Measurements from ENCODE around the gene EPN2.
A peak's percentile ranks its signal among the peaks of the same experiment; 100 is the strongest.

EPN2 gene

DNA sequence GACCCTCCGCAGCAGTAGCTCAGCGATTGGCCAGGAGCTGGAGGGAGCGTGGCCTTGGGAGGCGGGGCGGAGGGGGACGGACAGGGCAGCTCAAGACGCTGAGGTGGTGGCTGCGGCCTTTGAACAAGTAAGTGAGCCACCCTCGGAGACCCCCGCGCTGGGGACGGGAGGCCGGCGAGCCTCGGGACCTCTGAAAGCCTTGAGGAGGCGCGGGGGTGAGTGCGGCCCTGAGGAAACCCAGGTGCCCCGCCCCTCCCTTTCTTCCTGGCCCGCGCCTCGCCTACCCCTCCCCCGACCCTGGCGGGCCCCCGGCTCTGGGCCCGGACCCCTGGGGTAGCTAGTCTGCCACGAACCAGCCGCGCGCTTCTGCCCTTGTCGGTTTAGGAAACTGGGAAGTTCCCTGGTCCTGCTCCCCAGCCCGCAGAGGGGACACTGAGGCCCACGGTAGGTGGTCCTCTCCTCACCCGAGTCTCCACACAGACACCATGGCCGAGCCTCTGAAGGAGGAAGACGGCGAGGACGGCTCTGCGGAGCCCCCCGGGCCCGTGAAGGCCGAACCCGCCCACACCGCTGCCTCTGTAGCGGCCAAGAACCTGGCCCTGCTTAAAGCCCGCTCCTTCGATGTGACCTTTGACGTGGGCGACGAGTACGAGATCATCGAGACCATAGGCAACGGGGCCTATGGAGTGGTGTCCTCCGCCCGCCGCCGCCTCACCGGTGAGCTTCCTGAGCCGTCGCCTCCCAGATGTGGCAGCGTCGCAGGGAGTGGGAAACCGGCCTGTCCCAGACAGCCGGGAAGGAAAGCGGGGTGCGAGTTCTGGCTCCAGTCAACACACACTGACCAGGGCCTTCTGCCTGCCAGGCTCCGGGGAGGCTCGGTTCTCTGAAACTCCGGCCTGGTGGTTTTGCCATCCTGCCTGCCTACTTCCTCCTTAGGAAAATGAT is 141.5 kb downstream of the EPN2 start, which contains the start of gene MAPK7:
Gene MAPK7 (plus strand): TSS at position 83 of the 945 bp plus-strand sequence. CDS start 403 bp downstream, at position 486.
- peaks cover 42% of the 10 kb centered on the region for H3K36me3 ChIP-seq (ENCODE audit: insufficient read depth, low read depth, low read length)
- H3K27me3 ChIP-seq (ENCODE audit: insufficient read depth, low read length), result no peaks in the 10 kb centered on the region
- peak within 1 kb of the TSS; percentile 78 for H3K4me3 ChIP-seq (ENCODE audit: low read length)
- no peaks in the 10 kb centered on the region; the same call in 1 of the 2 replicates for H3K4me1 ChIP-seq (ENCODE audit: insufficient read depth, low read length)
- no peaks in the 10 kb centered on the region for H3K9me3 ChIP-seq (ENCODE audit: insufficient read depth, low read depth, low read length)
- H3K9ac ChIP-seq (ENCODE audit: low read depth, low read length), result peak within 1 kb of the TSS; percentile 85
- peak within 1 kb of the TSS; percentile 63 for H3K27ac ChIP-seq (ENCODE audit: low read length)

DNA sequence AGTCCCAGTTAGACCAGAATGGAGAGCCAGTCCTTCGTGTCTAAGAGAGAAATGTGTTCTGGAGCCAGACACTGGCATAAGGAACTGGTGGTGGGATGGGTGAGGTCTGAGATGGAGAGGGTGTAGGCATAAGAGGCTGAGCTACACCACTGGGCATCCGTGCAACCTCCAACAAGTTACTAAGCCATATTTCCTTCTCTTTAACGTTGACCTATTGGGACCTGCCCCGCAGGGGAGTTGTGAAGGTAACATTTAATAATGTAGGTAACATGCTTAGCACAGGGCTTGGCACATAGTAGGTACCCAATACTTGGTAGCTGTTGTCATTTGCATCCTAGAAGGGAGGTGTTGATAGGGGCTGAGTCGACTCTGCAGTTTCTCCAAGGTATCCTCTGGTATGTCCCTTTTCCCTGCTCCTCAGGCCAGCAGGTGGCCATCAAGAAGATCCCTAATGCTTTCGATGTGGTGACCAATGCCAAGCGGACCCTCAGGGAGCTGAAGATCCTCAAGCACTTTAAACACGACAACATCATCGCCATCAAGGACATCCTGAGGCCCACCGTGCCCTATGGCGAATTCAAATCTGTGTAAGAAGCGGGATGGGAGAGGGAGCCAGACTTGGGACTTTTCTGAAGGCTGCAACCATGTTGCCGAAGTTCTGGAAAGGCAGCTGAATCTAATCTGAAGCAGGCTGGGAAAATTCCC is 142.3 kb downstream of the EPN2 start:
- Histone ChIP-seq H3K36me3 (ENCODE audit: insufficient read depth, low read depth, low read length) (peaks cover 50% of the 10 kb centered on the region), H3K9ac (ENCODE audit: low read depth, low read length) (peak overlapping the region; percentile 85; the same call in 1 of the 2 replicates), H3K4me3 (ENCODE audit: low read length) (peak overlapping the region; percentile 78), H3K27ac (ENCODE audit: low read length) (no peak overlapping the region), H3K9me3 (ENCODE audit: insufficient read depth, low read depth, low read length) (no peaks in the 10 kb centered on the region), H3K4me1 (ENCODE audit: insufficient read depth, low read length) (no peaks in the 10 kb centered on the region; the same call in 1 of the 2 replicates), H3K27me3 (ENCODE audit: insufficient read depth, low read length) (no peaks in the 10 kb centered on the region)

DNA sequence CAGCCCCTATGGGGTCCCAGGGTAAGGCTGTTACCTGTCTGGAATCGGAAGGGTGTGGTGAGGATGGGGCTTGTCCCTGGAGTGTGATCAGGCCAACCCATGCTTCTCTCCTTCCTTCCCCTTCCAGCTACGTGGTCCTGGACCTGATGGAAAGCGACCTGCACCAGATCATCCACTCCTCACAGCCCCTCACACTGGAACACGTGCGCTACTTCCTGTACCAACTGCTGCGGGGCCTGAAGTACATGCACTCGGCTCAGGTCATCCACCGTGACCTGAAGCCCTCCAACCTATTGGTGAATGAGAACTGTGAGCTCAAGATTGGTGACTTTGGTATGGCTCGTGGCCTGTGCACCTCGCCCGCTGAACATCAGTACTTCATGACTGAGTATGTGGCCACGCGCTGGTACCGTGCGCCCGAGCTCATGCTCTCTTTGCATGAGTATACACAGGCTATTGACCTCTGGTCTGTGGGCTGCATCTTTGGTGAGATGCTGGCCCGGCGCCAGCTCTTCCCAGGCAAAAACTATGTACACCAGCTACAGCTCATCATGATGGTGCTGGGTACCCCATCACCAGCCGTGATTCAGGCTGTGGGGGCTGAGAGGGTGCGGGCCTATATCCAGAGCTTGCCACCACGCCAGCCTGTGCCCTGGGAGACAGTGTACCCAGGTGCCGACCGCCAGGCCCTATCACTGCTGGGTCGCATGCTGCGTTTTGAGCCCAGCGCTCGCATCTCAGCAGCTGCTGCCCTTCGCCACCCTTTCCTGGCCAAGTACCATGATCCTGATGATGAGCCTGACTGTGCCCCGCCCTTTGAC is 143.5 kb downstream of the EPN2 start:
- H3K36me3 ChIP-seq (ENCODE audit: insufficient read depth, low read depth, low read length), result peaks cover 62% of the 10 kb centered on the region

DNA sequence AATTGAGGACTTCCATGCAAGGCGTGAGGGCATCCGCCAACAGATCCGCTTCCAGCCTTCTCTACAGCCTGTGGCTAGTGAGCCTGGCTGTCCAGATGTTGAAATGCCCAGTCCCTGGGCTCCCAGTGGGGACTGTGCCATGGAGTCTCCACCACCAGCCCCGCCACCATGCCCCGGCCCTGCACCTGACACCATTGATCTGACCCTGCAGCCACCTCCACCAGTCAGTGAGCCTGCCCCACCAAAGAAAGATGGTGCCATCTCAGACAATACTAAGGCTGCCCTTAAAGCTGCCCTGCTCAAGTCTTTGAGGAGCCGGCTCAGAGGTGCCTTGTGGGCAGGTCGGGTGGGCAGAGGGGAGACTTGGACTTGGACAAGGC is 144.2 kb downstream of the EPN2 start:
- no peaks in the 10 kb centered on the region for H3K9me3 ChIP-seq (ENCODE audit: insufficient read depth, low read depth, low read length)
- H3K36me3 ChIP-seq (ENCODE audit: insufficient read depth, low read depth, low read length), result peaks cover 62% of the 10 kb centered on the region
- H3K4me1 ChIP-seq (ENCODE audit: insufficient read depth, low read length), result no peaks in the 10 kb centered on the region; the same call in 1 of the 2 replicates
- no peaks in the 10 kb centered on the region for H3K27me3 ChIP-seq (ENCODE audit: insufficient read depth, low read length)
- no peak overlapping the region for H3K27ac ChIP-seq (ENCODE audit: low read length)
- no peak overlapping the region for H3K4me3 ChIP-seq (ENCODE audit: low read length)
- H3K9ac ChIP-seq (ENCODE audit: low read depth, low read length), result no peak overlapping the region

More for the DNA sequence above, 143.5 kb downstream of the EPN2 start:
- no peaks in the 10 kb centered on the region for H3K27me3 ChIP-seq (ENCODE audit: insufficient read depth, low read length)
- no peak overlapping the region for H3K9ac ChIP-seq (ENCODE audit: low read depth, low read length)
- no peak overlapping the region for H3K4me3 ChIP-seq (ENCODE audit: low read length)
- no peaks in the 10 kb centered on the region for H3K9me3 ChIP-seq (ENCODE audit: insufficient read depth, low read depth, low read length)
- H3K4me1 ChIP-seq (ENCODE audit: insufficient read depth, low read length), result no peaks in the 10 kb centered on the region; the same call in 1 of the 2 replicates
- H3K27ac ChIP-seq (ENCODE audit: low read length), result no peak overlapping the region

GRCh38 chr17:19381741-19382444 is 144.7 kb downstream of the EPN2 start:
- Histone ChIP-seq H3K36me3 (ENCODE audit: insufficient read depth, low read depth, low read length) (peaks cover 62% of the 10 kb centered on the region), H3K9me3 (ENCODE audit: insufficient read depth, low read depth, low read length) (no peaks in the 10 kb centered on the region), H3K4me1 (ENCODE audit: insufficient read depth, low read length) (no peaks in the 10 kb centered on the region; the same call in 1 of the 2 replicates), H3K9ac (ENCODE audit: low read depth, low read length) (no peak overlapping the region), H3K4me3 (ENCODE audit: low read length) (no peak overlapping the region), H3K27me3 (ENCODE audit: insufficient read depth, low read length) (no peaks in the 10 kb centered on the region), H3K27ac (ENCODE audit: low read length) (no peak overlapping the region)

DNA sequence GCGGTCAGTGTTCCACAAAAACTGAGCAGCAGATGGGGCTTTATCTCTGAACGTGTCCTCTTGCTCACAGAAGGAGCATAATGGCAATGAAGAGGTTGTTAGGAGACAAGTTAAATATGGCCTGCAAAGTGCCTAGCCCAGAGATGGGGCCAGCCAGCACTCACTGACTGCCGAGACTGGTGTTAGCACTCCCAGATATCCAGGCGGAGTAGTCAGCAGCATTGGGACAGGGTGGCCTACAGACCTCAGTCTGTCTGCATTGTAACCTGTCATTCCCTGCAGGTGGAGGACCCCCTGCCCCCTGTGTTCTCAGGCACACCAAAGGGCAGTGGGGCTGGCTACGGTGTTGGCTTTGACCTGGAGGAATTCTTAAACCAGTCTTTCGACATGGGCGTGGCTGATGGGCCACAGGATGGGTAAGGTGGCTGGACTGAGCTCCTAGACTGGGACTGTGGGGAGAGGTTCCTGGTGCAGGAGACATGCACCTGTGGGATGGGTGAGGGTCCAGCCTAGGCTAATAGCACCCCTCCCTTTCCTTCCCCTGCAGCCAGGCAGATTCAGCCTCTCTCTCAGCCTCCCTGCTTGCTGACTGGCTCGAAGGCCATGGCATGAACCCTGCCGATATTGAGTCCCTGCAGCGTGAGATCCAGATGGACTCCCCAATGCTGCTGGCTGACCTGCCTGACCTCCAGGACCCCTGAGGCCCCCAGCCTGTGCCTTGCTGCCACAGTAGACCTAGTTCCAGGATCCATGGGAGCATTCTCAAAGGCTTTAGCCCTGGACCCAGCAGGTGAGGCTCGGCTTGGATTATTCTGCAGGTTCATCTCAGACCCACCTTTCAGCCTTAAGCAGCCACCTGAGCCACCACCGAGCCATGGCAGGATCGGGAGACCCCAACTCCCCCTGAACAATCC is 145.6 kb downstream of the EPN2 start:
- Histone ChIP-seq H3K27ac (ENCODE audit: low read length) (no peak overlapping the region), H3K9ac (ENCODE audit: low read depth, low read length) (no peak overlapping the region), H3K36me3 (ENCODE audit: insufficient read depth, low read depth, low read length) (peaks cover 62% of the 10 kb centered on the region), H3K4me3 (ENCODE audit: low read length) (no peak overlapping the region), H3K27me3 (ENCODE audit: insufficient read depth, low read length) (no peaks in the 10 kb centered on the region), H3K9me3 (ENCODE audit: insufficient read depth, low read depth, low read length) (no peaks in the 10 kb centered on the region), H3K4me1 (ENCODE audit: insufficient read depth, low read length) (peaks cover 4% of the 10 kb centered on the region; the same call in 1 of the 2 replicates)

- Histone ChIP-seq H3K4me3 (ENCODE audit: low read length) (no peak overlapping the region), H3K9me3 (ENCODE audit: insufficient read depth, low read depth, low read length) (no peaks in the 10 kb centered on the region), H3K9ac (ENCODE audit: low read depth, low read length) (no peak overlapping the region), H3K36me3 (ENCODE audit: insufficient read depth, low read depth, low read length) (peaks cover 62% of the 10 kb centered on the region), H3K4me1 (ENCODE audit: insufficient read depth, low read length) (peaks cover 8% of the 10 kb centered on the region; the same call in 1 of the 2 replicates), H3K27ac (ENCODE audit: low read length) (no peak overlapping the region), H3K27me3 (ENCODE audit: insufficient read depth, low read length) (no peaks in the 10 kb centered on the region)
Measured at GRCh38 chr17:19383681-19384470, 146.7 kb downstream of the EPN2 start.

GRCh38 chr17:19384723-19385391 is 147.7 kb downstream of the EPN2 start:
- Histone ChIP-seq H3K36me3 (ENCODE audit: insufficient read depth, low read depth, low read length) (peaks cover 57% of the 10 kb centered on the region), H3K27ac (ENCODE audit: low read length) (no peak overlapping the region), H3K4me1 (ENCODE audit: insufficient read depth, low read length) (peaks cover 8% of the 10 kb centered on the region; the same call in 1 of the 2 replicates), H3K27me3 (ENCODE audit: insufficient read depth, low read length) (no peaks in the 10 kb centered on the region), H3K4me3 (ENCODE audit: low read length) (no peak overlapping the region), H3K9ac (ENCODE audit: low read depth, low read length) (no peak overlapping the region), H3K9me3 (ENCODE audit: insufficient read depth, low read depth, low read length) (no peaks in the 10 kb centered on the region)

GRCh38 chr17:19385521-19385983 is 148.4 kb downstream of the EPN2 start:
- no peak overlapping the region for H3K27ac ChIP-seq (ENCODE audit: low read length)
- H3K9me3 ChIP-seq (ENCODE audit: insufficient read depth, low read depth, low read length), result no peaks in the 10 kb centered on the region
- H3K9ac ChIP-seq (ENCODE audit: low read depth, low read length), result no peak overlapping the region
- no peak overlapping the region for H3K4me3 ChIP-seq (ENCODE audit: low read length)
- peaks cover 50% of the 10 kb centered on the region for H3K36me3 ChIP-seq (ENCODE audit: insufficient read depth, low read depth, low read length)
- no peaks in the 10 kb centered on the region for H3K27me3 ChIP-seq (ENCODE audit: insufficient read depth, low read length)
- peaks cover 8% of the 10 kb centered on the region; the same call in 1 of the 2 replicates for H3K4me1 ChIP-seq (ENCODE audit: insufficient read depth, low read length)
